GM04504 (cell line): ENCODE data around the gene SLCO1A2.
"Not testable (repeated sequence)": the region's sequence is repeated elsewhere in the genome, so short reads cannot be mapped to it uniquely, and the experiment has no call there.

ENCODE experiments used
- DNase-seq: peaks from one replicate; pipeline ENCODE4 v3.0.0-alpha.2; 2012; ENCODE audit warnings: low read depth

SLCO1A2 gene, protein sequence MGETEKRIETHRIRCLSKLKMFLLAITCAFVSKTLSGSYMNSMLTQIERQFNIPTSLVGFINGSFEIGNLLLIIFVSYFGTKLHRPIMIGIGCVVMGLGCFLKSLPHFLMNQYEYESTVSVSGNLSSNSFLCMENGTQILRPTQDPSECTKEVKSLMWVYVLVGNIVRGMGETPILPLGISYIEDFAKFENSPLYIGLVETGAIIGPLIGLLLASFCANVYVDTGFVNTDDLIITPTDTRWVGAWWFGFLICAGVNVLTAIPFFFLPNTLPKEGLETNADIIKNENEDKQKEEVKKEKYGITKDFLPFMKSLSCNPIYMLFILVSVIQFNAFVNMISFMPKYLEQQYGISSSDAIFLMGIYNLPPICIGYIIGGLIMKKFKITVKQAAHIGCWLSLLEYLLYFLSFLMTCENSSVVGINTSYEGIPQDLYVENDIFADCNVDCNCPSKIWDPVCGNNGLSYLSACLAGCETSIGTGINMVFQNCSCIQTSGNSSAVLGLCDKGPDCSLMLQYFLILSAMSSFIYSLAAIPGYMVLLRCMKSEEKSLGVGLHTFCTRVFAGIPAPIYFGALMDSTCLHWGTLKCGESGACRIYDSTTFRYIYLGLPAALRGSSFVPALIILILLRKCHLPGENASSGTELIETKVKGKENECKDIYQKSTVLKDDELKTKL

GRCh38 chr12:21334771-21335325 is at the start of gene SLCO1A2:
TSS of gene SLCO1A2 (minus strand) at chr12:21334917. CDS start at chr12:21334647, 270 bp downstream.
- DNase-seq = no peak

DNA sequence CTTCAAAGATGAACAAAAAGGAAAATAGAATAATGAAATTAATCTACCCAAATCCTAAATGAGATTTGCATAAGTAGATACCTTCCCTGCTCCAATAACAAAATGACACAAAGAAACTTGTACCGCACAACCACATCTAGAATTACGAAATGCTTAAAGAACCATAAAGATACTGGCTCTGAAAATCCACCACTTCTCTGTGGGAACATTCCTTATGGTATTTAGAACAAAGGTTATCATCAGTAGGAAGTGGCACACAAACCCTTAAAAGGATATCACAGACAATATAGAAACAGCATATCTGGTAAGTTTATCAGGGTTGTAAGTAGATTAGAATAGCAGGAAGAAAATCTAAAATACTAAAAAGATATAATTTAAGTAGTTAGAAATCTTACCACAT is 49.5 kb upstream of the SLCO1A2 start:
- no peak for DNase-seq

DNA sequence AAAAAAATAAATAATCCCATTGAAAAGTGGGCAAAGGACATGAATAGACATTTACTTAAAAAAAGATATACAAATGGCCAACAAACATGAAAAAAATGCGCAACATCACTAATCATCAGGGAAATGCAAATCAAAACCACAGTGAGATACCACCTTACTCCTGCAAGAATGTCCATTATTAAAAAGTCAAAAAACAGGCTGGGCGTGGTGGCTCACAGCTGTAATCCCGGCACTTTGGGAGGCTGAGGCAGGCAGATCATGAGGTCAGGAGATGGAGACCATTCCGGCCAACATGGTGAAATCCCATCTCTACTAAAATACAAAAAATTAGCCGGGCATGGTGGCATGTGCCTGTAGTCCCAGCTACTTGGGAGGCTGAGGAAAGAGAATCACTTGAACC is 46.6 kb upstream of the SLCO1A2 start:
- DNase-seq = not testable (repeated sequence)

- no peak for DNase-seq
Observed at GRCh38 chr12:21379218-21379617, 44.5 kb upstream of the SLCO1A2 start.

DNA sequence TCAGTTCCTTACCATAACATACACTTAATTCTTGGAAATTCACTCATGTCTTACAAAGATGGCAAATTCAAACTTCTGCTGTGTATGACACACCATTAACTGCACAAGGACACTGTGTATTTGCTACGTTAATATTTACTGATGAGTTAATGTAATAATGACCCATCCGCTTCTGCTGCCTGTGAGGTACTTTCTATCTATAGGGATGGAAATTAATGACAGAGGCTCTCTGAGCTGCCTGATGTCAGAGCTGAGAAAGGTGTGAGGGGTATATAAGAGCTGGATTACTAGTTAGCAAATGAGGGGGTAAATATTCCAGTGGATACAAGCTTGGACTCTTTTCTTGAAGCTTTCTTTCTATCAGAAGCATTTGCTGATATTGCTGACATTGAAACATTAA is 37.9 kb upstream of the SLCO1A2 start, which contains the start of gene IAPP:
Gene IAPP (plus strand): TSS at position 301 of the 400 bp plus-strand sequence. CDS start 450 bp downstream, outside the sequence.
- DNase-seq = no peak

DNA sequence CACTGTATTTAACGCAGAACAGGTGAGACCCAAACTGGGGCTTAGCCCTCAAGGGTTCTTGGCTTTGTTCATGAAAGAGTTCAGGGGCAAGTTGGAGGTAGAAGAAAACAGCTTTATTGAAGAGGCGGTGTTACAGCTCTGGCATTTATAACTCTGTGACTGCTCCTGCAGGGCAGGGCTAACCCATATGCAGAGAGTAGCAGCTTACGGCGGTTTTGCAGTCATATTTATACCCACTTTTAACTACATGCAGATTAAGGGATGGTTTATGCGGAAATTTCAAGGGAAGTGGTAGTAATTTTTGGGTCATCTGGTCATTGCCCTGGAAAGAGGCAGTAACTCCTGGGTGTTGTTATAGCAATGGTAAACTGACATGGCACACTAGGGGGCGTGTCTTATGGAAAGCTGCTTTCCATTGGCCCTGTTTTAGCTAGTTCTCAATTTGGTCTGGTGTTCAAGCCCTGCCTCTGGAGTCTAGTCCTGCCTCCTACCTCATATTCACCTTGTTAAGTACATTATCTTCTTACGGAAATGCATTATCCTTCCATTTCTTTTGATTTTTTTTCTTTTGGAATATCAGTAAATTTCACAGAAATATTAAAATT is 36.2 kb upstream of the SLCO1A2 start:
- no peak for DNase-seq

DNA sequence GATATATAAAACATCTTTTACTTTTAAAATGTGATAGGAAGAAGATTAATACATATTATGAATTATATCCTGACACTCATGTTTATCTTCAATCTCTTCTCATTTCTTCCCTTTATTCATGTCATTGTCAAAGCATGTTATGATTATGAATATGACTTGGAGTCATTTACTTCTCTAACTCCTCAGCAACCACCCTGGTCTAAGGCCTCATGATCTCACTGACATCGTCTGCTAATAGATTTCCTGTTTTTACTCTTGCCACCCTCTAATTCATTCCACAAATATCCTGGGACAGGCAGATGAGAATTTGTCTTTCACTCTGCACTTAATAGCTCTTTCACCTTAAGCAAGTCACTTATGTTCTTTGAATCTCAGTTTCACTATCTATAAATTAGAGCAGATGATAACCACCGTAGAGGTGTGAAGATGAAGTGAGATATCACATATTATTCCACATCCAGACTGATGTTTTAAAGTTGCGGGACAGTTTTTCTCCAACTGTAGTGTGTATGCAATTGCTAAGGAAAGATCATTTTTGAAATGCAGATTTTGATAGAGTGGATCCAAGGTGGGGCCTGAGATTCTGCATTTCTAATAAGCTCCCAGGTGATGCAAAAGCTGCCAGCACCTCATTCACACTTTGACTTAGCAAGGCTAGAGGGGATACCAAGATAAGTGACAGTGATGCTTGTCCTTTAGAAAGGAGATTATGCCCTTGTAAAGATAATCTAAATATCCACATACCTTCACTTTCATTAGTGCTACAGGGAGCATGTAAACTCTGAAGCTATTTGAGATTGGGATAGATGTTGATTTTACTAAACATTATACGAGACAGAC is 34.6 kb upstream of the SLCO1A2 start:
- DNase-seq = no peak

DNA sequence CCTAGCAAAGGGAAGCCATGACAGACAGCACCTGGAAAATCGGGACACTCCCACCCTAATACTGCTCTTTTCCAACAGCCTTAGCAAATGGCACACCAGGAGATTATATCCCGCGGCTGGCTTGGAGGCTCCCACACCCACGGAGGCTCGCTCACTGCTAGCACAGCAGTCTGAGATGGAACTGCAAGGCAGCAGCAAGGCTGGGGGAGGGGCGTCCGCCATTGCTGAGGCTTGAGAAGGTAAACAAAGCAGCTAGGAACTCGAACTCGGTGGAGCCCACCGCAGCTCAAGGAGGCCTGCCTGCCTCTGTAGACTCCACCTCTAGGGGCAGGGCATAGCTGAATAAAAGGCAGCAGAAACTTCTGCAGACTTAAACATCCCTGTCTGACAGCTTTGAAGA is 25.9 kb upstream of the SLCO1A2 start:
- not testable (repeated sequence) for DNase-seq

DNA sequence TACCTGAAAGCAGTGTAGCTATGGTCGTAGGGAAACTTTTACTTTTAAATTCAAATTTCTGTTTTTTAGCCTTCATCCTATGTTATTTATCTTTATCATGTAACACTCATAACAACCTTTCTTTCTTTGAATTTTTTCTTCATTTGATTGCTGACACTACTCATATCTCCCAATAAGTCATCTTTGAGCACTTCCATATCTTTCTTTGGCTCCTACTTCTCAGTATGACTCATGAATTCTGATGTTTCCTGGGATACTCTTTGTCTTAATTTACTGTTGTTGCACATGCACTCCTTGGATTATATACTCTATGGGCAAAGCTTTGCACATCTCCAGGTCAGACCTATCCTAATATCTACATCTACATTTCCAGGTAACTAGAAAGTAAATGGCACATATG is 19.9 kb upstream of the SLCO1A2 start:
- DNase-seq = no peak

DNA sequence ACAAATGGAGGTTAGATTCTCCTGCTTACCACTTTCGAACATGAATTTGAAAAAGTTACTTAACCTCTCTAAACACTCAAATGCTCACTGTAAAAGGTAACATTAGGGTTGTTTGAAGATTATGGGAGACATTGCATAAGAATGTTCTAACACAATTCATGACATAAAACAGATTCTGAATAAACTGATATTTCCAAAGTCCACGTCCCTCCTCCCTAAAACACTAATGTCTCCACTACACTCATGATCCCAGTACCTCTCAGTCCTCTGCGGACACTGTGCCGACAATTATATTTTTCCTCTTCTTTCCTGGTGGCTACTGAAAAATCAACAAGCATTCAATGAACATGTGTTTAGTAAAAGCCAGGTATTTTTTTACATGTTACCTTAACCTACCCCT is 19.2 kb upstream of the SLCO1A2 start:
- no peak for DNase-seq

- no peak for DNase-seq
Observed at GRCh38 chr12:21353487-21353886, 18.8 kb upstream of the SLCO1A2 start.

DNA sequence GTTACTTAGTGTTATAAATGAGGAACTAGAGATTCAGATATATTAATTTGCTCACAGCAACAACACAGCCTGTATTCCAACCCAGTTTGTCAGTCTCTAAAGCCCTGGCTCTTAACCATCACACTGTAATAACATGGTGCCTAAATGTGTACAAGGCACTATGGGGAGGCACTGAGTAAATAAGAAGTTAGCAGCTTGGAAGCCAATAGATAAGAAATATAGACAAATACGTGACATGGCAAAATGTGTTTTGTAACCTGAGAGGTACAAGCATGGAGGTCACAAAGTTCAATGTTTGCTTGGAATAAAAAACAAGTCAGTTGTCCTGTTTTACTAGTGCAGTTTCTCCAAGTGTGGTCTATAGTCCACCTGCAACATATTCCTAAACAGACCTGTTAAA is 16.3 kb upstream of the SLCO1A2 start:
- DNase-seq = no peak

DNA sequence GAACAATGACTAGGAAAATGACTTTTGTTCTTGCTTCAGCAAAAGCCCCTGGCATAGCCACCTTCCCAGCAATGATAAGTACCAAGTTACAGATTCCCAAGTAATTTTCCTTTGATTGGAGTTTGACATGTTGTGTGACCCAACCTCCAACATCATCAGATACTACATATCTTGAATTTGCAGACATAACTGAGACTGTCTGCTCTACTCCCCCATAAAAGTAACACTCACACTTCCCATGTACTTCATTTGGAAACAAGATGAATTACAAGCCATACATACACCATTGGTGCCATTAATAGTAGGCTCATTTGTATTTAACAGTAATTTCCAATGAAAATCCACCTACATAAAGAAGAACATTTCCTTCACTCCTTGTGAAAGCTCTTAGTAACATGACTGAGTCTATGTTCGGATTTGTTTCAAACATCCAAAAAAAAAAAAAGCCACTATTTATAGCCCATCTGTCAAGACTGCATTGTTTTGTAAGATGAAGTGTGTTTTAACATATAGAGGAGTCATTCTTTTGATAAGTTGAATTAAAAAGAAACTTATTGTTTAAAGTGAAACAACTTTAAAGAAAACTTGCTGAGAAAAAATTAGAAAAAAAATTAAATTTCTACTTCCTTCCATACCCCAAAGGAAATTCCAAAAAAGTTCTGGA is 12.0 kb upstream of the SLCO1A2 start:
- DNase-seq = no peak

GRCh38 chr12:21343636-21344035 is 8.9 kb upstream of the SLCO1A2 start:
- no peak for DNase-seq

DNA sequence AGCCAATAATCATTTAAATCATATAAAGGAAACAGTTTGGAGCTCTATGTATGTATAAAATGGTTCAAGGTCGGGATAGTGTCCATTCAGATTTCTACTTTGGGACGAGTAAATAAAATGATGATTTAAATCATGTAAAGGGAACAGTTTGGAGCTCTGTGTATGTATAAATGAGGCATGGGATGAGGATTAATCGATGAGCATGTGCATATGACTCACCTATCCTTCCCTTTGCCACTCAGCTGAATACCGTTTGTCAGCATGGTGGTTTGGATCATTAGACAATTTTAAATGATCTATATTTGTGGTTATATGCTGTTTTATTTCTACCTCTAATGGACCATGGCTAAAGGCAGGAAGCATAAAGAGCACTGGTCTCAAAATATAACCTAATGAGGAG is 7.1 kb upstream of the SLCO1A2 start:
- no peak for DNase-seq

DNA sequence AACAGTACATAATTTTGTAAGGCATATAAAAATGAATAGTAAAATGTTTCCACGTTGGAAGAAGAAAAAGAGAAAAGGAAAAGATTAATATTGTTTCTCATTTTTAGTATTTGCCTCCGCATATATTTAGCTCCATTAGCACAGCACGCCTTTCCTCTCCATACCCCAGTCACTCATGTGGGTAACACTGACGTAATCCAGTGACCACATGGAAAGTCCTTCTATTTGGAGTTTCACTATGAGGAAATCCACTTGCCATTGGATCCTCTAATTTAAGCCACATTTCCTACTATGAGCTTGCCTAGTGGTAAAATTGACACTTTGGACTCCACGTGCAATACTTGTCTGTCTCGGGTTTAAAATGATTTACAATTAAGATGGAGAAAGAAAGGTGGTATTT is 5.7 kb upstream of the SLCO1A2 start:
- DNase-seq = no peak

GRCh38 chr12:21339921-21340320 is 5.2 kb upstream of the SLCO1A2 start:
- DNase-seq = no peak

GRCh38 chr12:21337959-21338744 is 3.4 kb upstream of the SLCO1A2 start:
- DNase-seq = no peak

DNA sequence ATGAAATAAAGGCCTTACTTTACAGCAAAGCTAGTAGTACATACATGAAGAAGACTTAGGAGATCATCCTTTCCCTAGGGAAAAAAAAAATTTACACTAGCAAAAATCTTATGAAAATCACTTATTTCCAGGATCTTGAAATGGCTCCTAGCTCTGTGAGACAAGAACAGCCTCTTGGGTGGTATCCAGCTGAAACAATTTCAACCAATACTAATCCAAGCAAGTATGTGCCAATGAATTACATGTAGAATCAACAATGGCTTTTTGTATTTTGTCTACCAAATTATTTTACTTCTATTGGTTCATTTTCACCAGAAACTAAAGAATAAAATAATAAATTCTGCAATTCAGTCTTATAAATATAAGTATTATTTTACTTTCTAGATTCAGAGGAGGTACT is 2.7 kb upstream of the SLCO1A2 start:
- DNase-seq = no peak

GRCh38 chr12:21336656-21337055 is 1.9 kb upstream of the SLCO1A2 start:
- no peak for DNase-seq
